ENCODE data around the gene SMPDL3B.

Gene SMPDL3B, protein sequence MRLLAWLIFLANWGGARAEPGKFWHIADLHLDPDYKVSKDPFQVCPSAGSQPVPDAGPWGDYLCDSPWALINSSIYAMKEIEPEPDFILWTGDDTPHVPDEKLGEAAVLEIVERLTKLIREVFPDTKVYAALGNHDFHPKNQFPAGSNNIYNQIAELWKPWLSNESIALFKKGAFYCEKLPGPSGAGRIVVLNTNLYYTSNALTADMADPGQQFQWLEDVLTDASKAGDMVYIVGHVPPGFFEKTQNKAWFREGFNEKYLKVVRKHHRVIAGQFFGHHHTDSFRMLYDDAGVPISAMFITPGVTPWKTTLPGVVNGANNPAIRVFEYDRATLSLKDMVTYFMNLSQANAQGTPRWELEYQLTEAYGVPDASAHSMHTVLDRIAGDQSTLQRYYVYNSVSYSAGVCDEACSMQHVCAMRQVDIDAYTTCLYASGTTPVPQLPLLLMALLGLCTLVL

DNA sequence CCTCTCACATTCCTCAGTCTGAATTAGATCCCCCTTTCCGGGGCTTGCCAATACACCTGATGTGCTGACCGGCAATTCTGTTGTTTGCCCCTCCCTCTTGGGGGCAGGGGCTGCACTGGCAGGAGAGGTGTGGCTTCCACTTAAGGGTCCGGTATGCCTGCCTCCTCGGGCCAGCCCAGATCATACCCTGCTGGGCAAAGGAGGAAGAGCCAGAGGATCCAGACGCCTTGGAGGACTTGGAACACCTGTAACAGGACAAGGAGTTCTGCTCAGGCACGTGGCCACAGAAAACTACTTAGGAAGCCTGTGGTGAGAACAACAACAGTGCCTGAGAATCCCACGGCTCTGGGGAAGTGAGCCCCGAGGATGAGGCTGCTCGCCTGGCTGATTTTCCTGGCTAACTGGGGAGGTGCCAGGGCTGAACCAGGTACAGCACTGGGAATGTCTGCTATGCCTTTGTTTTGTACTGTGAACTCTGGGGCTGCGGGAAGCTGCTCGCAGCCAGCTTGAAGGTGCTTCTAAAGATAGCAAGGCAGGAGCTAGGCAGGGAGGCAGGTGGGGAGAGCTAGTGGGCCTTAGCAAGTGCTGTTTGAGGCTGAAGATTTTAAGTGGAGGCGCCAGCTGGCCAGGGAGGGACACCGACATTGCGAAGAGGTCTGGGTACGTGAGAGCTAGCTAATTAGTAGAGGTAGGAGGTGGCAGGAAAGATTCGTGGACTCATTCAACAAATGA is at the start of gene SMPDL3B:
Gene SMPDL3B, plus strand, starts transcription at position 183 of the 732 bp plus-strand sequence. Its CDS starts 184 bp downstream, at position 367.
- DNase-seq: no peak

DNA sequence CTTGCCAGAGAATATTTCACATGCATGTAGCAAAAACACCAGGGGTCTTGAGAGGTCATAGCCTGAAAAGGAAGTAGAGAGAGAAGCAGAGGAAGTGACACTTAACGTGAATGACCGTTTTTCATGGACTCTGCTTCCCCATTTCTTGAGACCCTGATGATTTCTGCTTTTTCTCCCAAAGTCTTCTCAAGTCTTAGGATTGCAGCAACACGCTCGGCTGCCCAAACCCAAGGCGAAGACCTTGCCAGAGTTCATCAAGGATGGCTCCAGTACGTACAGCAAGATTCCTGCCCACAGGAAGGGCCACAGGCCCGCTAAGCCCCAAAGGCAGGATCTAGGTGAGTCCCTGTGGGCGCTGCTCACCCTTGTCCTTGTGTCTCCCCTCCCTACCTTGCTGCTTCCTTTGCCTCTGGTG is 49.7 kb upstream of the SMPDL3B start:
- DNase-seq: no peak

DNA sequence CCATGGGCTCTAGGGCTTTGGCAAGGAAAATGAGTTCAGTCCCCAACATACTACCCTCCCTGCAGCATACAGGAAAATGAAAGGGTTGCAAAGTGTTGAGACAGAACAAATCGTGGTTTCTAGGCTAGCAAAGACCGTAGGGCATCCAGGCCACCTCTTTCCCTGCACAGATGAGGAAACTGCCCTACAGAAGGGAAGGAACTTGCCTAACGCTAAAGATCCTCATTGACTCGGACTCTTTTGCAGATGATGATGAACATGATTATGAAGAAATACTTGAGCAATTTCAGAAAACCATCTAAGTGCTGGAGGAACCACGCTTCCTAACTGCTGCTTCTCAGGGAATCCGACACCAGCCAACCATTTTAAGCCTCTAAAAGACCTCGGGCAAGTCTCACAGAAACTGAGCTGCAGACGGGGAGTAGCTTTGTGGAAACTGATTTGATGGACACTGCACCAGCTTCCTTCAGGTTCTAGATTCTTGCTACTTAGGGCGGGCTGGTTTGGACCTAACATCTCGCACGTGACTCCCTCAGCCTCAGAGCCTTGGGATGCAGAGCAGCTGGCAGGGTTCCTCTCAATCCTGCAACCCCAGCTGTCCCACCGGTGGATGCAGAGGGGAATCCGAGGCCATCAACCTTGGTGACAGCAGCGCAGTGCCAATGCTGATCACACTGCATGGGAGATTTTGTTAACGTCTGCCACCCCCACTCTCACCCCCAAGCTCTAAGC is 49.0 kb upstream of the SMPDL3B start:
- no peak for DNase-seq

DNA sequence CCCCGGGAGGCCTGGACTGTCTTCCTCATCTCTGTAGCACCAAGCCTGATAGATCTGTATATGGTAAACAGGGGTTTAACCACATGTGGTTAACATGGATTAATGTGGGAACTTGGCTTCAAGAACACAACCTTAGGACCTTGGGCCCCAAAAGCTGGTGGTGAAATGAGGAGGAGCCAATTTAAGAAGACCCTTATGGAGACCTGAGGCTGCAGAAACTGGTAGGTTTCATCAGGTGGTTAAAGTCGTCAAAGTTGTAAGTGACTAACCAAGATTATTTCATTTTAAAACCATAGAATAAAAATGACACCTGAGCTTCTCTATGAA is 48.5 kb upstream of the SMPDL3B start:
- no peak for DNase-seq

DNA sequence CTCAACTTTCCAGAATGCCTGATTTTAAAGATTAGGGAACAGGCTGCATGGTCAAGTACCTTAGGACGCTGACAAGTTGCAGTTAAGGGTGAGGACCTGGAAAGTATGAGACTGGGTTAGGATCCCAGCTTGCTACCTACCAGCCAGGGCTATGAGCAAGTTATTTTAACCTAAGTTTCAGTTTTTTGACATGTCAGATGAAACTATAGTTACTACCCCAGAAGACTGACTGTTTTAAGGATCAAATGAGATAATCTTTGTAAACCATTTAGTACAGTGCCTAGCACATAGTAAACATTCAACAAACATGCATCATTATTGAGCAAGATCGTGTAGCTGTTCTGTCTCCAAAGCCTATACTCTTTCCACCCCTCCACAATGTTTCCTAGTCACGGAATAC is 48.1 kb upstream of the SMPDL3B start:
- DNase-seq: no peak

DNA sequence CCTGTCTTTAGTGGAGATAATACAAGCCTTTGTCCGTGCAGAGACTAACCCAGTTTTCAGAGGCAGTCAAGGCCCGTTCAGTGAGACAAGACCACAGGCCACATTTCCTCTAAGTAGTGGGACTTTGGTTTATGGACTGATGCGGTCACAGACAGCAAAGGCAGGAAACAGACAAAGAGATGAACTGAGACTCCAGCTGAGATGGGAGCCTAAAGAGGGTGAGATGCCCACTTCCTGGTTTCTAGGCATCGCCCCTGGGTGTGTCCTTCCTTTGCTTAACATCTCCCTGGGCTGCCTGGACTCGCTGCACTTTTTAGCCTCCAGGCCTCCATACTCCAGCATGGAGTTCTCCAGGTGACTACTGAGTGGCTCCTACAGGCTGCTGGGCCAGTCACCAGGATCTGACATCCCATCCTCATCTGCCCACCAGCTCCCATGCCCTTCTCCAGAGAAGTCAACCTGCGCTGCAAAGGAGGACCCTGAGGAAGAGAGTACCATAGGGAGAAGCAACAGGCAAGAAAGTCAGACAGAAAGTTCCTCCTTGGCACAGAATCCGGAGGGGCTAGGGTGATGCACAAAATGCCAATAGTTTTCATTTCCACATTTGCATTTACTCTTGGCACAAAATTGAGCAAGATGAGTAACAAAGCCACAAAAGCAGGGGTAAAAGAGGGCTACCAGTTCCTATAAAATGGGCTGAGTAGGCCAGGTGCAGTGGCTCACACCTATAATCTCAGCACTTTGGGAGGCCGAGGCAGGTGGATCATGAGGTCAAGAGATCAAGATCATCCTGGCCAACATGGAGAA is 47.4 kb upstream of the SMPDL3B start:
- DNase-seq: no peak

DNA sequence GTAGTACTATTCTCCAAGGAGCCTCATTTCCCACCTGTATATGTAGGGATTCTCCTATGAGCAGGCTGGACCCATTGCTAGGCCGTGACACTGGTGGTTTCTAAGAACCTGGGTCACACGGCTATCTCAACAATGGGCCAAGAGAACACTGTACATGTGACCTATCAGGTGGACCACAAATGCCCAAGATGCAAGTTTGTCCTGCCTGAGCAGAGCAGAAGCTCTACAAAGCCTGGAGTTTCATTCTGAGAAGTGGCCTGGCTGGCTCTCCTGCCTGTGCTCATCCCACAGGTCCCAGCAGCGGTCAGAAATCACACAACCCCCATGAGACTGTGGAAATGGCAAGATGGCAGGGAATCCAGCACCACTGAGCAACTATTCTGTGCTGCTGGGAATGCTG is 45.3 kb upstream of the SMPDL3B start:
- DNase-seq: no peak

DNA sequence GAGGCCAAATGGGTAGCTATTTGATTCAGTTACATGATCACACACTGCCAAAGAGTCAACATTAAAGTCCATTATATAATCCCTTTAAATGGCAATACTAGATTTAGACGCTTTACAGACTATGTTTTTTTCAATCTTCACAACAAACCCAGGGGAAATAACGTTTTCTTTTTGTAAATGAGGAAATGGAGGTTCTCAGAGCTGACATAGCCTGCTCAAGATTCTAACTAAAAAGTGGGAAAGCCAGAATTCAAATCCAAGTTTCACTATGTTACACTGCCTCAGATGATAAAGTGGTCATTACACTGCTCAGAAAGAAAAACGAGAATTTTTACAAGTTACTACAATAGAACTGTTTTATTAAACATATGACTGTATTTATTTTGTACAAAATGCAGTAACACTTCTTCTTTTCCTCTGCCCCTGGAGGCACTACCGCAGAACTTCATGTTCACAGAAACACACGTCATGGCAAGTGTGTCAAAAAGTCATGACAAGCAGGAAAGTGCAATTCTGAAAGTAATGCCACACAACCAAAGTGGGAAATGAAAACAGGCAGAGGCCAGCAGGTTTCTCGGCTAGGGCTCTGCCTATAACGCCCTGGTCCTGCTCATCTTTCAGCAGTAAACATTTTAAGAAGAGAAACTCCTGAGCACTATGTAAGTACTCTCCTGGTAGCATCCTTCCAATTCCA is 43.5 kb upstream of the SMPDL3B start:
- DNase-seq: no peak

DNA sequence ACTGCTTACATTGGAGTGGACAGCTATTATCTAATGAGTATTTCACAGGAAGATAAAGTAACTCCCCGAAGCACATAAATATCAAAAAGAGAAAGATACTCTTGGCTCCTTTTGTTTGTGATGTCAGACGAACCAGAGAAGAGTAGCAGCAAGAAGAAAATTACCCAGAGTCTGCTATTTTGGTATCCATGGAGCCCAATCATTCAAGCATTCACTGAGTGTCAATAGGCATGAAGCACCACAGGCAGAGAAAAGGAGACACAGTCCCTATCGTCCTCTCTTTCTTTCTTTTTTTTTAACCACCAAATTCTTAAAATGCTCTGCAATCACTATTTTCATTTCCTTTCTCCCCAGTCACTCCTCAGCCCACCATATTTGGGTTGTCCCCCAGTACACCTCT is 40.3 kb upstream of the SMPDL3B start:
- no peak for DNase-seq

DNA sequence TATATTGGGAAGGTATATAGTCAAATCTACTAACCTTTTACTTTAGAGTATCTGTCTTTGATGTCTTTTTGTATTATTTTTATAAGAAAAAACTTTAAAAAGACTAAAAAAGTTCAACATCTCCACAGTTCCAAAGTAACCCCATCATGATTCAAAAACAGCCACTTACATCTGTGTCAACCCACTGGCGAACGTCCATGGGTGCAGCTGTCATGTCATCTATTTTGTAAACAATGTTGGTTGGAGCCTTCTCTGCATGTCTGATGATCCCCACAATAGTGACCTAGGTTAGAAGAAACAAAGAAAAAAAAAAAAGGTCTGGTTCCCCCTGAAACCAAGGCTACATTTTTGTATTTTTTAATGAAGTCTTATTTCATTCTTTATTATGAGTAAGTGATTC is 28.0 kb upstream of the SMPDL3B start:
- DNase-seq: no peak

DNA sequence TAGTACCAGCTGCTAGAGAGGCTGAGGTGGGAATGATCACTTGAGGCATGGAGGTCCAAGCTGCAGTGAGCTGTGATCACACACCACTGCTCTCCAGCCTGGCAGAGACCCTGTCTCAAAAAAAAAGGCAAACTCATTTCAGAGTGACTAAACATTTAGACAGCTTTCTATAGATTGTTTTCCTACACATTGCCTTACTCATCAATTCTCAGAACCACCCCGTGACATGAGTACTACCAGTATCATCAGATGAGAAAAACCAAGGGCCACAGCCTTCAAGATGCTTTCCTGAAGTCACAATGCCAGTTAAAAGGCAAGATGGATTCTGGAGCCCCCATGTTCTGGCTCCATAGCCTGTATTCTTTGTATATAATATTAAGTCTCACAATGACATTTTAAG is 22.4 kb upstream of the SMPDL3B start:
- DNase-seq: no peak

DNA sequence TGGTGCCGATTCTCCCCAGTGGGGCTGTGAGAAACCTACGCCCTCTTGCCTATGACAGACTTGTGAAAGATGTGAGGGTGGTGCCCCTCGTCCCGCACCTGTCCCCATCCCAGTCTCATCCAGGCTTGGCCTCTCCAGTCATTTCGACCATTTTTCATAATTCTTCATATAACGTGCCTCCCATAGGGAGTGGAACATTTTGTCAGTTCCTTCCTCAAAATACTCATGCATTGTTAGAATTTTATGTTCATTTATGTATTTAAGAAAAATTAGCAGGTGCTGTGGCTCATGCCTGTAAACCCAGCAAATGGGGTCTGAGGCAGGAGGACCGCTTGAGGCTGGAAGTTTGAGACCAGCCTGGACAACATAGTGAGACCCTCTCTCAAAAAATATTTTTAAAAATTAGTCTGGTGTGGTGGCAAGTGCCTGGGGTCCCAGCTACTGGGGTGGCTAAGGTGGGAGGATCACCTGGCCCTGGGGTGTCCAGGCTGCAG is 19.7 kb upstream of the SMPDL3B start:
- no peak for DNase-seq

DNA sequence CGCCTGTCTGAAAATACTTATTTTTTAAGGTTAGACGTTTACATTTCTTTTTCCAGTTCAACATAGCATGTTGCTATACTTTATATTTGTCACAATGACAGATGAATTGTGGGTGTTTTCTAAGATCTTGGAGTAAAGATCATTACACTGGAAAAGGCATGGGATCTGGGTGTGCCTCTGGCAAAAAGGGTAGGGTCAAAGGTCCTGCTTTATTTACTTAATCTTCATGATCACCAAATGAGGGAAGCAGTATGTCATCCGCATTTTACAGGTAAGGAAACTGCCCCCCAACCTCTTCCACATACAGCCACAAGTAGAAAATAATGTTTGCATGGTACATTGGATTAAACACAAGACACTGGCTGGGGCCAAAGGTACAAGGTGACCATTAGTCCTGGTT is 12.5 kb upstream of the SMPDL3B start:
- DNase-seq: no peak

DNA sequence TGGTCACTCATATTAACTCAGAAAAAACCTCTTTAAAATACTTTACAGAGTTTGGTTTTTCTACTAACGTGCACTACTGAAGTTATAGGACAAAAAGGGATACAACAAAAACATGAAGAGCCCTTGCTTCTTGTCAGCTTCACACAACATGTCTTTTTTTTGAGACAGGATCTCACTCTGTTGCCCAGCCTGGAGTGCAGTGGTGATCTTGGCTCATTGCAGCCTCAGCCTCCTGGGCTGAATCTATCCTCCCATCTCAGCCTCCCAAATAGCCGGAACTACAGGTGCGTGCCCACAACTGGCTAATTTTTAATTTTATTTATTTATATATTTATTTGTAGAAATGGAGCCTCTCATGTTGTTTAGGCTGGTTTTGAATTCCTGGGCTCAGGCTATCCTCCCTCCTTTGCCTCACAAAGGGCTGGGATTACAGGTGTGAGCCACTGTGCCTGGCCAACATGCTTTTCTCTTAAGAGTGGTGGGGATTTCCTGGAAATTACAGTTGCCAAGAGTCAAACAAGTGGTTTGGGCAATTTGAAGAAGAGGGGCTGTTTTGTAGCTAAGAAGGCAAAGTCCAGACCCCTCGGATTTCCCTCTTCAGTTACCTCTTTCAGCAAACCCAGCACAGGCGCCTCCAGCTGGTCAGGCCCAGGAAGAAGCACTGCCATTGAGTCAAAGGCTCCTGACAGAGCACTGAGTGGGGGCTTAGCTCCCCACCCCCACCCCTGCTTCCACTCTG is 6.4 kb upstream of the SMPDL3B start:
- DNase-seq: no peak

DNA sequence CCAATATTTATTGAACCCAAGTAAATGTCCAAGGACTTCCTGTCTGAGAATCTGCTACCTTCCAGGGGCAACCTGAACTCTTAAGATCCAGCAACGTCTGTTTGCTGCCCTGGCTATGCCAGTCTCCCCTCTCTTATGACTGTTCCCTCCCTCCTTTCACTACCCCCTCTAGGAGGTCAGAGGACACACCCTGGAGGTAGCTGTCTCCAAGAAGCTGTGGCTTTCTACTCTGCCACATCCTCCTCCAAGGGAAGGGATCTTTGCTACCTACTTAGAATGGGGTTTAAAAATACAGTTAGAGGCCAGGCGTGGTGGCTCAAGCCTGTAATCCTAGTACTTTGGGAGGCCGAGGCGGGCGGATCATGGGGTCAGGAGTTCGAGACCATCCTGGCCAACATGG is 3.6 kb upstream of the SMPDL3B start:
- DNase-seq: no peak

DNA sequence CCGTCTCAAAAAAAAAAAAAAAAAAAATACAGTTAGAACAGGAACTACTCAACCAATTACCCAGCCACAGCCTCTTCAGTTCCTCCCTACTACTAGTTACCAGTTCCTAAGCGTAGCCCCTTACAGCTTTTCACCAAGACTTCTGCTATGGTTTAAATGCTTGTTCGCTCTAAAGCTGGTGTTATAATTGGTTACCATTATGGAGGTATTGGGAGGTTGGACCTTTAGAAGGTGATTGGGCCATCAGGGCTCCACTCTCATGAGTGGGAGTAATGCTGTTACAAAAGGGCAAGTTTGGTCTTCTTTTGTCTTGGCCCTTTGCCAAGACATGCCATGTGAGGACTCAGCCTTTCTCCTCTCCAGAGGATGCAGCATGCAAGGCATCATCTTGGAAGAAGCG is 3.0 kb upstream of the SMPDL3B start:
- DNase-seq: no peak

DNA sequence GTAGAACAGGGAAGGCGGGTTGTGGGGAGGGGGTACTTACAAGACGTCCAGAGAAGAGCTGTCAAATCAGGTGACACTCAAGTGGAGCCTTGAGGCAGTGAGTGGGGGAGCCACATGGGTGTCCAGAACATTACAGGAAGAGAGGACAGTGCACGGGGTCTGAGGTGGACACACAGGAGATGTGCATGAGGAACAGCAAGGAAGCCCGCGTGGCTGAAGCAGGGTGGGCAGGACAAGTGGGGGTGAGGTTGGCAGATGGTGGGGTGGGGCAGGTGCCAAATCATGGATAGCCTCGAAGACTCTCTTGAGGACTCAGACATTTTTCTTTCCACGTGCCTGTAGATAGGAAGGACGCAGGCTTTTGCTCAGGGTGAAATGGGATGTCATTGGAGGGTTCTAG is 921 bp downstream of the SMPDL3B start:
- no peak for DNase-seq

DNA sequence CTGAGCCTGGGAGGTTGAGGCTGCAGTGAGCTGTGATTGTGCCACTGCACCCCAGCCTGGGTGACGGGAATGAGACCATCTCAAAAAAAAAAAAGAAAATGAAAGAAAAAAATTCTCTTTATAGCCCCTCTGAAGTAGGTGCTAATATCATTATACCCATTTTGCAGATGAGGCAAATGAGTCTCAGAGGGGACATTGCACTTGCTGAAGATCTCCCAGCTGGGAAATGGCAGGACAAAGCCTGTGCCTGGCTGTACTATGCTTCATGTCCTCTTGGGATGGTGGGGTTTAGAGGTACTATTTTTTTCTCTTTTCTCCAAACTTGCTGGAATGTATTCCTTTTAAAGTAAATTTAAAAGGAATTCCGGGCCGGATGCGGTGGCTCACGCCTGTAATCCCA is 1.6 kb downstream of the SMPDL3B start:
- no peak for DNase-seq

DNA sequence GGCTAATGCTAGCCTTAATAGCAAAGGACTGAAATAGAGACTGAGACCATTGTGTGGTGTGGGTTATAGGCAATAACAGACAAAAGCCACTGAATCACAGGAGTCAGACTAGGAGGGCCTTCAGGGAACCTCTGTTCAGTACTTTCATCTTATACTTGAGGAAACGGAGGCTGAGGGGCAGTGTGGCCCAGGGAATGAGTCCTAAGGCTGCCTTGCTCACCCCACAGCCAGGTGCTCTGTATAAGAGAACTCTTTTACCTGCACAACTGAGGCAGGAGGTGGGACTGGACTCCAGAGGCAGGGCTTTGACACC is 2.7 kb downstream of the SMPDL3B start:
- no peak for DNase-seq

DNA sequence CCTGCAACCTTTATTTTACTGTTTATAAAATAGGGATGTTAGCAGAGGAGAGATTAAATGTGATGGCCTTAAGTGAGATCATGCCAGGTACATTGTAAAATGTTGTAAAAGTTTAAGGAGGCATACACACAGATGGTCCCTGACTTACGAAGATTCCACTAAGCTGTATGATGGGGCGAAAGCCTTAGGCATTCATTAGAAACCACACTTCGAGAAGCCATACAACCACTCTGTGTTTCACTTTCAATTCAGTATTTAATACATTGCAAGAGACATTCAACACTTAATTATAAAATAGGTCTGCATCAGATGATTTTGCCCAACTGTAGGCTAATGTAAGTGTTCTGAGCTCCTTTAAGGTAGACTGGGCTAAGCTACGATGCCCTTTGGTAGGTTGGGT is 3.7 kb downstream of the SMPDL3B start:
- DNase-seq: no peak

DNA sequence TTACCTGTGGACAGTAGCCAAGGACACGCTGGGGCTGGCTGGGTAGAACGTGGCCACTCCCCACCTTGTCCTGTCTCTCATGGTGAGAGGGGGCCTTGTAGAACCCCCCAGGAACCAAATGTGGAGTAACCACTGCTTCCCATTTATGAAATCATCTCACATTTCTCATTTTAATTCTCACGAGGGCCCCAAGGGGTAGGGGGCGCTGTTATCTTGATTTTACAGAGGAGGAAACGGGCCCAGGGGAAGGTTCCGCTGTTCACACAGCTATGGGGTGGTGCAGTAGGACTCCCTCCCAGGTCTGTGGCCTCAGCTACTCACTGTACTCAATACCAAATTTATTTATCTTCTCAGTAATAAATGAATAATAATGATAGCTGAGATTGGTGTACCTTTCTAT is 5.5 kb downstream of the SMPDL3B start:
- no peak for DNase-seq

All from NCI-H1436 treated with DMSO at 0.1 percent for 48 hours (cell line).